MCF 10A (cell line): Measurements from ENCODE around the gene GUCY1A2. TPM values are rescaled to one million over a fixed set of nuclear protein-coding genes. Genes with fewer than 3 reads are reported as not detected.
"Not testable (repeated sequence)": the region's sequence is repeated elsewhere in the genome, so short reads cannot be mapped to it uniquely, and the experiment has no call there.

Experiments used
- BruUV-seq: library from RNA; stranded (reverse); fragments of 400-500 nt; replicated peaks from 2 replicates; lab custom pipeline; 2021; lab: Mats Ljungman, UMichigan
- CTCF ChIA-PET: fragments of 300-600 bp; sonication (Branson Sonifier 250); formaldehyde crosslinking; extraction: SDS; loops from one replicate; lab custom pipeline; 2021; ENCODE audit warnings: antibody characterized with exemption, inconsistent platforms; lab: Yijun Ruan, JAX
- POLR2A ChIA-PET: fragments of 300-600, 350-650 bp; sonication (Branson Sonifier 250); formaldehyde crosslinking; extraction: SDS; loops from one replicate; lab custom pipeline; 2020; ENCODE audit warnings: antibody characterized with exemption, inconsistent platforms; lab: Yijun Ruan, JAX
- DNase-seq: peaks from one replicate; pipeline ENCODE4 v3.0.0-alpha.2; 2018; ENCODE audit not compliant: unreplicated experiment
- H3K27ac Mint-ChIP-seq: one replicate; pipeline ENCODE4 v1.8.0; 2022; ENCODE audit warnings: mild to moderate bottlenecking, low read depth, mixed read lengths; ENCODE audit not compliant: unreplicated experiment
- H3K27me3 Mint-ChIP-seq: one replicate; pipeline ENCODE4 v1.8.0; 2022; ENCODE audit warnings: mixed read lengths; ENCODE audit not compliant: insufficient read depth, unreplicated experiment
- H3K36me3 Mint-ChIP-seq: one replicate; pipeline ENCODE4 v1.8.0; 2022; ENCODE audit warnings: mild to moderate bottlenecking, moderate library complexity, mixed read lengths; ENCODE audit not compliant: insufficient read depth, unreplicated experiment
- H3K4me1 Mint-ChIP-seq: one replicate; pipeline ENCODE4 v1.8.0; 2022; ENCODE audit warnings: mixed read lengths; ENCODE audit not compliant: insufficient read depth, unreplicated experiment
- H3K4me3 Mint-ChIP-seq: one replicate; pipeline ENCODE4 v1.8.0; 2022; ENCODE audit warnings: mild to moderate bottlenecking, moderate library complexity, mixed read lengths; ENCODE audit not compliant: unreplicated experiment
- H3K9me3 Mint-ChIP-seq: one replicate; pipeline ENCODE4 v1.8.0; 2022; ENCODE audit warnings: mixed read lengths; ENCODE audit not compliant: unreplicated experiment
- intact Hi-C: fragments of 100-400 bp; cut with micrococcal nuclease; formaldehyde crosslinking; loops from 2 replicates; pipeline ENCODE4 v1.14.1; 2022
- total RNA-seq: library from RNA; stranded (reverse); gene quantifications from 2 replicates; pipeline ENCODE4 v1.2.3, GENCODE V29; 2022
- TF ChIP-seq, protein P1 (sequence below): fragments of 200-600 bp; IDR thresholded peaks from one replicate; pipeline ENCODE4 v1.8.0; 2022; ENCODE audit warnings: antibody characterized with exemption, mild to moderate bottlenecking; ENCODE audit not compliant: unreplicated experiment

The GUCY1A2 gene
- total RNA-seq, 1 experiment from 2014 or later = 0.09 TPM

DNA sequence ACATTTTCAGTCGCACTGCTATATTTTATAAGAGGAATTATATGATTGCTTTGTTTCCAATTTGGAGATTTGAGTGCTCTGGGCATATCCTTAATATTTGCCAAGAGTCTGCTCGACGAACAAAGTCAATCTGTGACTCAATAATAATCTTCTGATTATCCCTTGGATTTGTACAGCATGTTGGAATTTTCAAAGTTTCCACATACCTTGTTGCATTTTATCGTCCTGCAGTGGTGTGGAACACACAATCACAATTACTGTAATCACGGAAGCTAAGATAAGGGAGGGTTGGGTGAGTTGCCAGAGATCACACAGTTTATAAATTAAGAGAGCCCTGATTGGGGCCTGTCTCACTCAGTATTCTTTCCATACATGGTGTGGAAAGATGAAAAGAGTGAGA is 189.3 kb downstream of the GUCY1A2 start:
- TF ChIP-seq, protein P1, sequence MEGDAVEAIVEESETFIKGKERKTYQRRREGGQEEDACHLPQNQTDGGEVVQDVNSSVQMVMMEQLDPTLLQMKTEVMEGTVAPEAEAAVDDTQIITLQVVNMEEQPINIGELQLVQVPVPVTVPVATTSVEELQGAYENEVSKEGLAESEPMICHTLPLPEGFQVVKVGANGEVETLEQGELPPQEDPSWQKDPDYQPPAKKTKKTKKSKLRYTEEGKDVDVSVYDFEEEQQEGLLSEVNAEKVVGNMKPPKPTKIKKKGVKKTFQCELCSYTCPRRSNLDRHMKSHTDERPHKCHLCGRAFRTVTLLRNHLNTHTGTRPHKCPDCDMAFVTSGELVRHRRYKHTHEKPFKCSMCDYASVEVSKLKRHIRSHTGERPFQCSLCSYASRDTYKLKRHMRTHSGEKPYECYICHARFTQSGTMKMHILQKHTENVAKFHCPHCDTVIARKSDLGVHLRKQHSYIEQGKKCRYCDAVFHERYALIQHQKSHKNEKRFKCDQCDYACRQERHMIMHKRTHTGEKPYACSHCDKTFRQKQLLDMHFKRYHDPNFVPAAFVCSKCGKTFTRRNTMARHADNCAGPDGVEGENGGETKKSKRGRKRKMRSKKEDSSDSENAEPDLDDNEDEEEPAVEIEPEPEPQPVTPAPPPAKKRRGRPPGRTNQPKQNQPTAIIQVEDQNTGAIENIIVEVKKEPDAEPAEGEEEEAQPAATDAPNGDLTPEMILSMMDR = no peak
- no peak for DNase-seq
- Mint-ChIP-seq H3K4me1 (no peaks in the 10 kb centered on the region), H3K27me3 (no peaks in the 10 kb centered on the region), H3K4me3 (no peak overlapping the region), H3K9me3 (peaks cover 6% of the 10 kb centered on the region), H3K27ac (no peak overlapping the region), H3K36me3 (no peaks in the 10 kb centered on the region)
- intact Hi-C loops = no loop called here
- no TSS peak for BruUV-seq
- CTCF ChIA-PET = no interaction called here
- POLR2A ChIA-PET = no interaction called here

- H3K4me3 Mint-ChIP-seq = no peak overlapping the region
- BruUV-seq = no TSS peak
- H3K4me1 Mint-ChIP-seq = no peaks in the 10 kb centered on the region
Measured at GRCh38 chr11:106828576-106828975, 189.7 kb downstream of the GUCY1A2 start.

DNA sequence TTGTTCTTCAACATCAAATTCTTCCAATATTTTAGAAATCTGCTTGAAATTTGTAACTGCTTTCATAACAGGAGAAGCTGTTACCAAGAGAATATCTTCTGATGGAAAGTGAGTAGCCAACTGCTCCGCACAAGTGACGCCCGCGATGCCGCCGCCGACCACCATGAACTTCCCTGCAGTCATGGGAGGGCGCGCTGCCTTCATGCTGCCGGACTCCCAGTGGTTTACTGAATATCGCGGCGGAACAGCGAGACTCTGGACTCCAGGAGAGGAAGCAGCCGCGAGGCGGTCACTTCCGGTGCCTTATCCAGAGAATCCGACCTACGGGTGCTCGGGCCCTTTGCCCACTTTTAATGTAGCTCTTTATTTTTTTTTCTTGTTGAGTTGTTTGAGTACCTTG is 190.6 kb downstream of the GUCY1A2 start:
- Mint-ChIP-seq H3K9me3 (peaks cover 6% of the 10 kb centered on the region), H3K27me3 (no peaks in the 10 kb centered on the region), H3K27ac (no peak overlapping the region), H3K36me3 (no peaks in the 10 kb centered on the region), H3K4me3 (no peak overlapping the region), H3K4me1 (no peaks in the 10 kb centered on the region)
- no TSS peak for BruUV-seq
- CTCF ChIA-PET = interaction anchor here (0.7 kb wide), 1 partner anchor 9 kb away, joined by 3 read pairs; no protein-coding TSS in a partner anchor
- intact Hi-C loops = no loop called here
- DNase-seq = no peak
- POLR2A ChIA-PET = no interaction called here
- TF ChIP-seq, protein P1 = no peak

More at GRCh38 chr11:106828576-106828975, 189.7 kb downstream of the GUCY1A2 start:
- TF ChIP-seq, protein P1 = no peak
- peaks cover 6% of the 10 kb centered on the region for H3K9me3 Mint-ChIP-seq
- ChIA-PET POLR2A (no interaction called here), CTCF (no interaction called here)
- no peaks in the 10 kb centered on the region for H3K36me3 Mint-ChIP-seq
- no peak overlapping the region for H3K27ac Mint-ChIP-seq
- intact Hi-C loops = no loop called here
- no peaks in the 10 kb centered on the region for H3K27me3 Mint-ChIP-seq
- no peak for DNase-seq

- H3K27me3 Mint-ChIP-seq, BruUV-seq, H3K9me3 Mint-ChIP-seq, H3K36me3 Mint-ChIP-seq, H3K4me1 Mint-ChIP-seq, DNase-seq, POLR2A ChIA-PET, H3K27ac Mint-ChIP-seq, intact Hi-C loops, H3K4me3 Mint-ChIP-seq, CTCF ChIA-PET: not testable (repeated sequence)
Measured at GRCh38 chr11:106826558-106826957, 191.7 kb downstream of the GUCY1A2 start.

GRCh38 chr11:106821826-106822225 is 196.4 kb downstream of the GUCY1A2 start:
- ChIA-PET POLR2A (no interaction called here), CTCF (no interaction called here)
- Mint-ChIP-seq H3K27me3 (no peaks in the 10 kb centered on the region), H3K4me3 (no peak overlapping the region), H3K27ac (no peak overlapping the region), H3K36me3 (no peaks in the 10 kb centered on the region), H3K4me1 (no peaks in the 10 kb centered on the region), H3K9me3 (no peaks in the 10 kb centered on the region)
- no peak for DNase-seq
- intact Hi-C loops = no loop called here
- BruUV-seq = no TSS peak
- TF ChIP-seq, protein P1 = no peak
